Tibial nerve (tissue), 4 donors: Measurements from ENCODE around the gene DYRK1B. TPM values are rescaled to one million over a fixed set of nuclear protein-coding genes. Genes with fewer than 3 reads are reported as not detected.
"Not testable (repeated sequence)": the region's sequence is repeated elsewhere in the genome, so short reads cannot be mapped to it uniquely, and the experiment has no call there.

ENCODE experiments used
- DNase-seq, 2 donors: peaks; one replicate each; pipeline ENCODE4 v3.0.0-alpha.2; 2019; ENCODE audit warnings: low spot score in 2 of 2
- H3K27ac ChIP-seq, 4 donors: fragments of 200-600 bp; sonication (generic) in 3 of 4; one replicate each; pipeline ENCODE4 v1.5.1; 2017 to 2019; ENCODE audit warnings: mild to moderate bottlenecking in 1 of 4
- H3K27me3 ChIP-seq, 2 donors: fragments of 200-600 bp; sonication (generic) in 1 of 2; one replicate each; pipeline versions ENCODE4 v1.5.1 to v1.6.0; 2017 to 2019
- H3K36me3 ChIP-seq, 3 donors: fragments of 200-600 bp; sonication (generic); one replicate each; pipeline ENCODE4 v1.5.1; 2018 to 2019
- H3K4me1 ChIP-seq, 4 donors: fragments of 200-600 bp; sonication (generic) in 3 of 4; one replicate each; pipeline ENCODE4 v1.5.1; 2017 to 2019
- H3K4me3 ChIP-seq, 4 donors: fragments of 200-600 bp; sonication (generic) in 3 of 4; one replicate each; pipeline ENCODE4 v1.5.1; 2017 to 2019; ENCODE audit warnings: mild to moderate bottlenecking in 1 of 4, moderate library complexity in 1 of 4
- H3K9me3 ChIP-seq, 4 donors: fragments of 200-600 bp; sonication (generic) in 3 of 4; one replicate each; pipeline ENCODE4 v1.5.1; 2017 to 2019
- CTCF ChIP-seq, 5 experiments: fragments of 200-600 bp in 3 of 5; fragments of 450-650 bp in 2 of 5; sonication (generic) in 3 of 5; IDR thresholded peaks; one replicate each; pipeline ENCODE4 v1.5.1; 2016 to 2019; ENCODE audit warnings: antibody characterized with exemption in 5 of 5, mild to moderate bottlenecking in 3 of 5, moderate library complexity in 2 of 5
- EP300 ChIP-seq, 2 donors: sonication (generic); formaldehyde crosslinking; IDR thresholded peaks; one replicate each; pipeline ENCODE4 v1.6.1; 2017; ENCODE audit warnings: antibody characterized with exemption in 2 of 2, mild to moderate bottlenecking in 1 of 2
- POLR2A ChIP-seq, 2 donors: fragments of 450-650 bp; IDR thresholded peaks; one replicate each; pipeline ENCODE4 v1.6.1; 2017; ENCODE audit warnings: antibody characterized with exemption in 2 of 2, mild to moderate bottlenecking in 2 of 2, moderate library complexity in 2 of 2
- WGBS, 2 donors: methylation state at CpG; one replicate each; pipeline ENCODE4 v1.1.5; 2018; 5-methylcytosine and 5-hydroxymethylcytosine counted together
- total RNA-seq, 4 donors: library from RNA; depleted of rRNA; stranded (reverse); fragments of >200 nt; gene quantifications; one replicate each; pipeline ENCODE4 v1.1.0, GENCODE V29; 2016

The DYRK1B gene
- 10 to 100 TPM; 12.6 to 15.9 (median 13.1) TPM for total RNA-seq

- TF ChIP-seq POLR2A (IDR thresholded peaks at IDR 0.05) (peak in 1 of 2 donors; percentile 56), EP300 (IDR thresholded peaks at IDR 0.05) (peak; percentile 45 to 91), CTCF (IDR thresholded peaks at IDR 0.05) (no peak)
- Histone ChIP-seq H3K27me3 (no peaks in the 10 kb centered on the region), H3K4me1 (peaks cover 0 to 29% (median 15%) of the 10 kb centered on the region in 4 donors), H3K4me3 (peak within 1 kb of the TSS; percentile 80 to 94 (median 87)), H3K36me3 (peaks cover 0 to 72% (median 8%) of the 10 kb centered on the region in 3 donors), H3K27ac (peak within 1 kb of the TSS; percentile 83 to 98 (median 90)), H3K9me3 (no peaks in the 10 kb centered on the region)
- WGBS, 2 donors: 1% methylated on average over 43 to 48 of the region's 59 CpGs
- peak; percentile 96 to 97 for DNase-seq
Observed at GRCh38 chr19:39833464-39834286, at the start of gene DYRK1B. TSS of gene DYRK1B (minus strand) at chr19:39834162. CDS start at chr19:39831867, 2,295 bp downstream.

- H3K4me1 ChIP-seq, DNase-seq, H3K27me3 ChIP-seq, H3K27ac ChIP-seq, H3K36me3 ChIP-seq, H3K4me3 ChIP-seq, H3K9me3 ChIP-seq: not testable (repeated sequence)
- 81 to 84% methylated on average over 6 to 7 of the region's 10 CpGs for WGBS, 2 donors
Observed at GRCh38 chr19:39882645-39883044, 48.7 kb upstream of the DYRK1B start.

DNA sequence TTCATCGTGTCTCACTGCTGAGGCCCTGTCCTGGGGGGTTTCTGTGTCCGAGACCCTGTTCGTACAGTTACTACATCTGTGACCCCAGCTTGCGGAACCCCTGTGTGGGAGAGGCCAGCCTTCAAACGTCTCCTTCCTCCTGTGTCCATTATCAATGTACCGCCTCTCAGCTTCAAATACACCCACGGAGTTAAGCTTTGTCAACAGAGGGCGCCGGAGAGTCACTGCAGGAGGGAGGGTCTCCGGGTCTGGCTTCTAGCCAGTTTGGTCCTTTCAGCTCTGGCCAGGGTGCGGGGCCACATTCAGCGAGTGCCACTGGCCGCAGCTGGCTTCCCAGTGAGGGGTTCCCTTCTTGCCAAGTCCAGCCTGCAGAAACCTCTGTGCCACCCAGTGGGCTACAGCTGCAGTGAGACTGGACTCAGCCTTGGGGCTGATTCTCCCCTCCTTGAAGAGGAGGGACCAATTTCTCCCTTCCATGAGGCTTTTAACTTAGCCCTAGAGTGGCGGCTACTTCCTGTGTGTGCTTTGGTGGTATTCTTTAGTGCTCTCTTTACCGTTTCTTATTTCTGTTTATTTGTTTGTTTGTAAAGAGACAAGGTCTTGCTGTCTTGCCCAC lies 47.6 kb upstream of the DYRK1B start:
- not testable (repeated sequence) for H3K27me3 ChIP-seq, H3K4me1 ChIP-seq, H3K27ac ChIP-seq, DNase-seq, H3K9me3 ChIP-seq, H3K36me3 ChIP-seq, H3K4me3 ChIP-seq
- WGBS, 2 donors: 5 to 8% methylated on average over 9 to 11 of the region's 15 CpGs

DNA sequence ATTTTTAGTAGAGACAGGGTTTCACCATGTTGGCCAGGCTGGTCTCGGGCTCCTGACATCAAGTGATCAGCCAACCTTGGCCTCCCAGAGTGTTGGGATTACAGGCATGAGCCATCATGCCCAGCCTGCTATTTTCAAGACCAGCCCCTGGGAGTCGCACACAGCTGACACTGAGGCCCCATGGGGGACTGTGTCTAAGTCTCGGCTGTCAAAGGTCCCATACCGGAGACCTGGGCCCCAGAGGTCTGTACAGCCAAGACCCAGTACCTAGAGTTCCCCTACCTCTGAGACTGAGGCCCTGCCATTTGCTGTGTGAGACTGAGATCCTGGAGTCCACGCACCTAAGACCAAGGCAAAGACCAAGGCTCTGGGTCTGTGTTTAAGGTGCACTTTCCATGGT lies 46.3 kb upstream of the DYRK1B start:
- 71 to 100% methylated on average over 1 to 5 of the region's 5 CpGs for WGBS, 2 donors
- H3K27ac ChIP-seq, H3K27me3 ChIP-seq, H3K4me3 ChIP-seq, H3K9me3 ChIP-seq, H3K36me3 ChIP-seq, H3K4me1 ChIP-seq, DNase-seq: not testable (repeated sequence)

DNA sequence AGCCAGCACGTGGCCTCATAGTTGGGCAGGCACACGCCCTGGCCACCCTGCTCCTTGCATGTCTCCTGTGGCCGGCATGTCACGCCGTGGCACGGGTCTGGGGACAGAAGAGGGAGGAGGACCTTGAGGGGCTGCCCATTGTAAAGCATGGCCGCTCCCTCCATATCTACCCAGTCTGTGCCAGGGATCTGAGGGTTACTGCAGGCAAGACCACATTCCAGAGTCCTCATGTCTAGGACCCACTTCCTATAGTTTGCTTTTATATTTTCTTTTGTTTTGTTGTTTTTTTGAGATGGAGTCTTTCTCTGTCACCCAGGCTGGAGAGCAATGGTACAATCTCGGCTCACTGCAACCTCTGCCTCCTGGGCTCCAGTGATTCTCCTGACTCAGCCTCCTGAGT lies 45.8 kb upstream of the DYRK1B start:
- H3K9me3 ChIP-seq, H3K27me3 ChIP-seq, H3K4me1 ChIP-seq, H3K27ac ChIP-seq, H3K4me3 ChIP-seq, DNase-seq, H3K36me3 ChIP-seq: not testable (repeated sequence)
- WGBS, 2 donors: 86 to 89% methylated on average over 1 to 6 of the region's 8 CpGs

GRCh38 chr19:39878866-39879265 lies 44.9 kb upstream of the DYRK1B start:
- WGBS, 2 donors: 83 to 84% methylated on average over 11 of the region's 11 CpGs
- DNase-seq, H3K4me3 ChIP-seq, H3K27ac ChIP-seq, H3K9me3 ChIP-seq, H3K4me1 ChIP-seq, H3K27me3 ChIP-seq, H3K36me3 ChIP-seq: not testable (repeated sequence)

DNA sequence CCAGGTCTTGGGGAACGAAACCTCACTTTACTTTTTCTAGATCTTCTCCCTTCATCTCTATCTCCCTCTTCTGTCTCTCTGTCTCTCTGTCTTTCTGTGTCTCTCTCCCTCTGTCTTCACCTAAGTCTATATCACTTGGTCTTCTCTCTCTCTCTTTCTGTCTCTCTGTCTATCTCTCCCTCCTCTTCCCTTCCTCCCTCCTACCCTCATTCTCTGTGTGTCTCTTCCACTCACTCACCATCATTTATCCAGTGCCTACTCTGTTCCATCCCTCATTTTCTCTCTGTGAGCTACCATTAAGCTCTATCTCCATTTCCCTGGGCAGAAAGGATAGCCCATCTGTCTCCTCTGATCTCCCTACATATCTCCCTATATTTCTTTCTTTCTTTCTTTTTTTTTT lies 44.4 kb upstream of the DYRK1B start:
- peaks cover 0 to 8% of the 10 kb centered on the region in 2 donors for H3K27me3 ChIP-seq
- WGBS, 2 donors: 65 to 81% methylated on average over 1 of the region's 1 CpG
- DNase-seq: no peak

DNA sequence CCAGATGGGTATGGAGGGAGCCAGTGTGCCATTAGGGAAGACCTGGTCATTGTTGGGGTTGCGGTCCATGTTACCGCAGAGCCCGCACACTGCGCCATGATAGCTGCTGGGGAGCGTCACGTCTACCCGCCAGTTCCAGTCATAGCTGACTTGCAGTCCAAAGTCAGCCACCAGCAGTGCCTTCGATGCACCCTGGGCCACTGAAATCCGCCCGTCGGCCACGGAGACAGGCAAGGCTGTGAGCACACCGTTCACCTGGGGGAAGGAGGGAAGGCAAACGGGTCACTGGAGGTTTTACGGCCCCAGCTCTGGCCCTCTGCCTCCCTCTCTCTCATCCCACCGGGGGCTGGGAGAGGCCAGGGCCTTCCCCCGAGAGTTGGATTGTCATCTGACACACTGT lies 44.0 kb upstream of the DYRK1B start:
- not testable (repeated sequence) for H3K27ac ChIP-seq, H3K4me1 ChIP-seq, H3K36me3 ChIP-seq, H3K9me3 ChIP-seq, DNase-seq, H3K27me3 ChIP-seq, H3K4me3 ChIP-seq
- 82 to 88% methylated on average over 13 to 17 of the region's 17 CpGs for WGBS, 2 donors

More for the DNA sequence above, 44.4 kb upstream of the DYRK1B start:
- no peak overlapping the region for H3K4me3 ChIP-seq
- no peaks in the 10 kb centered on the region for H3K36me3 ChIP-seq
- no peaks in the 10 kb centered on the region for H3K9me3 ChIP-seq
- no peak overlapping the region for H3K27ac ChIP-seq
- no peaks in the 10 kb centered on the region for H3K4me1 ChIP-seq
- no peak for TF ChIP-seq CTCF (IDR thresholded peaks at IDR 0.05)
- no peak for TF ChIP-seq EP300 (IDR thresholded peaks at IDR 0.05)
- no peak for TF ChIP-seq POLR2A (IDR thresholded peaks at IDR 0.05)

DNA sequence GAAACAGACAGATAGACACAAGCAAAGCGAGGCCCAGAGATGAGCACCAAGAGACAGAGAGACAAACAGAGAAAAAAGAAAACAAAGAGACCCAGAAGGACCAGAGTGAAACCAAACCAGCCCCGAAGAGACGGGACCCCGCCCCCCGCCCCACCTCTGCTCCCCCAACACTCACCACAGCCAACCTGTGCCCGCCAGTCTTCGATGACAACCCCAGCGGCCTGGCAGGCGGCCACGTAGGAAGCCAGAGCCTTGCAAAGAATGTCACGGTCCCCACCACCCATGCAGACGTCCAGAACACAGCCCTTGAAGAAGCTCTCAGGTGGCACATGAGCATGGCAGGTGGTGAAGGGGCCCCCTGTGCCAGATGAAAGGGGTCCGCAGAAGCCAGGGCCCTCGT lies 43.5 kb upstream of the DYRK1B start:
- DNase-seq, H3K27me3 ChIP-seq: not testable (repeated sequence)
- WGBS, 2 donors: 77 to 87% methylated on average over 9 to 10 of the region's 14 CpGs

GRCh38 chr19:39876486-39876885 lies 42.5 kb upstream of the DYRK1B start:
- H3K4me1 ChIP-seq, H3K36me3 ChIP-seq, H3K27ac ChIP-seq, H3K9me3 ChIP-seq, H3K27me3 ChIP-seq, DNase-seq, H3K4me3 ChIP-seq: not testable (repeated sequence)
- 91 to 93% methylated on average over 2 of the region's 11 CpGs for WGBS, 2 donors

More for the DNA sequence above, 43.5 kb upstream of the DYRK1B start:
- H3K4me3 ChIP-seq, H3K4me1 ChIP-seq, H3K9me3 ChIP-seq, H3K36me3 ChIP-seq, H3K27ac ChIP-seq: not testable (repeated sequence)

DNA sequence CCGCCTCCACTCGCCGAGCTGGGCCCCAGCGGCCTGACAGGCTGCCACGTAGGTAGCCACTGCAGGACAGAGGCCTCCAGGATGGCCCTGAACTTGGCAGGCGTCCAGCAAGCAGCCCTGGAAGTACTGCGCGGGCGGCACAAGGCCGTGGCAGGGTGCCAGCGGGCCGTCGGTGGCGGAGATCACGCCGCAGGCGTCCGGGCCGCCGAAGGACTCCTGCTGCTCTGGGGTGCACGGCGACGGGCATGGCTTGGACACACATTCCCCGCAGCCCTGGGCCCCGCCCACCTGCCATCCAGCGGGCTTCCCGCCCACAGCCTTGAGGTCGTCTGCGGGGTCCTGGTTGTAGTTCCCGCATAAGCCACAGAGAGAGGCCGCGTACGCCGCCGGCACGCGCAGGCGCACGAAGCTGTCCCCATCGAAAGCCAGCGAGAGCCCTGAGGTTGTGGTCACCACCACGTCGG lies 41.5 kb upstream of the DYRK1B start:
- DNase-seq, H3K4me1 ChIP-seq, H3K27ac ChIP-seq, H3K27me3 ChIP-seq, H3K4me3 ChIP-seq, H3K36me3 ChIP-seq, H3K9me3 ChIP-seq: not testable (repeated sequence)
- WGBS, 2 donors: 46 to 72% methylated on average over 11 to 21 of the region's 43 CpGs
